ENCODE measurements around the gene ALG11.
"Not testable (repeated sequence)": the region's sequence is repeated elsewhere in the genome, so short reads cannot be mapped to it uniquely, and the experiment has no call there.

ALG11 gene, protein sequence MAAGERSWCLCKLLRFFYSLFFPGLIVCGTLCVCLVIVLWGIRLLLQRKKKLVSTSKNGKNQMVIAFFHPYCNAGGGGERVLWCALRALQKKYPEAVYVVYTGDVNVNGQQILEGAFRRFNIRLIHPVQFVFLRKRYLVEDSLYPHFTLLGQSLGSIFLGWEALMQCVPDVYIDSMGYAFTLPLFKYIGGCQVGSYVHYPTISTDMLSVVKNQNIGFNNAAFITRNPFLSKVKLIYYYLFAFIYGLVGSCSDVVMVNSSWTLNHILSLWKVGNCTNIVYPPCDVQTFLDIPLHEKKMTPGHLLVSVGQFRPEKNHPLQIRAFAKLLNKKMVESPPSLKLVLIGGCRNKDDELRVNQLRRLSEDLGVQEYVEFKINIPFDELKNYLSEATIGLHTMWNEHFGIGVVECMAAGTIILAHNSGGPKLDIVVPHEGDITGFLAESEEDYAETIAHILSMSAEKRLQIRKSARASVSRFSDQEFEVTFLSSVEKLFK

DNA sequence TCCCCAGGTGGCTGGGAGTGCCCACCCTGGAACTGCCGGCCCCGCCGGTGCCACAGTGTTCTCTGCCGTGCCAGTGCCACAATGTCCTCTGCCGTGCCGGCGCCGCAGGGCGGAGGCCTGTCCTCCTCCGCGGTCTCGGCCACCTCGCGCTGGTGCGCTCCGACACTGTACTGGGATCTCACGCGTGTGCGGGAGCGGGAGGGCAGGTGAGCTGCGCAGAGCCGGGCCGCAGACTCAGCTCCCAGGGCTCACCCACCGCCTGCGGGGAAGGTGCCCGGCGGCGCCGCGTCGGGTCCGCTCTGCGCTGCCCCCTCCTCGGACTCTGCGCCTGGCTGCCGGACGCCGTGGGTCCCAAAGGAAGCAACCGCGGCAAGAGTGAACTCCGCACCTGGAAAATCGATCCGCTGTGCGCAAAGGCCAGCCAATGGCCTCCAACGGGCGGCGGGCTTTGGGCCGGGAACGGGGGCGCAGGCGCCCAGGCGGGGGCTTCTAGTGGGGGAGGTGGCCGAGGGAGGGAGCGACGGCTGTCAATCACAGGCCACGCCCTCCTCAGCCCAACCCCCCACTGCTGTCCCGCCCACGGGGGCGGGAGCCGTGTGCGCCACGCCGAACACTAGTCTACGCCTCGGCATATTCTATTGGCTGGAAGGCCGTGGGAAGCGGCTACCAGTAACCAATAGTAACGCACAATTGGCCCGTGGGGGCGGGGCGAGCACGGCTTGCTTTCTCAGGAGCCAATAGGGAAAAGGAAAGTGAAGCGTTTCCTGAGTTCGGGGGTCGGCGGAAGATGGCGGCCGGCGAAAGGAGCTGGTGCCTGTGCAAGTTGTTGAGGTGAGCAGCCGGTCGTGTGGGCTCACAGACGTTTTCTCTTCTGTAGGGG is at the start of gene ALG11:
Gene ALG11 (plus strand): TSS at position 767 of the 880 bp plus-strand sequence. CDS start 21 bp downstream, at position 788.
- DNase-seq: peak; percentile 49 to 100 (median 98)

DNA sequence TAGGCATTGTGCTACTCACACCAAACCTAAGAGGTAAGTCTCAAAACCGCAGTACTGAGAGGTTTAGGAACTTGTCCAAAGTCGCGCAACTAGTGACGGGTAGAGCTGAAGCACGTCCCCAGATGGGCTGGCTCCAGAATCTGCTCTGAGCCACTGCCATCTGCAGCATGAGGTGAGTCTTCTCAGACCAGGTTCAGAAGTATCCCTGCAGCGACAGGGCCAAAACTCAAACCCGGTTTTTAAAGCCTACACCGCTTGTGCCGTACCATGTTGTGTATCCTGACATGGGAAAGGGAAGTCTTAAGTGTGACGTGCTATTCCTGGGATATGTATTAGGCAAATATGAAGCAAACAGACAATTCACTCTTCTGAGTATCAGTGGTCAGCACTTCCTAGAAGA is 46.0 kb upstream of the ALG11 start:
- DNase-seq: no peak

DNA sequence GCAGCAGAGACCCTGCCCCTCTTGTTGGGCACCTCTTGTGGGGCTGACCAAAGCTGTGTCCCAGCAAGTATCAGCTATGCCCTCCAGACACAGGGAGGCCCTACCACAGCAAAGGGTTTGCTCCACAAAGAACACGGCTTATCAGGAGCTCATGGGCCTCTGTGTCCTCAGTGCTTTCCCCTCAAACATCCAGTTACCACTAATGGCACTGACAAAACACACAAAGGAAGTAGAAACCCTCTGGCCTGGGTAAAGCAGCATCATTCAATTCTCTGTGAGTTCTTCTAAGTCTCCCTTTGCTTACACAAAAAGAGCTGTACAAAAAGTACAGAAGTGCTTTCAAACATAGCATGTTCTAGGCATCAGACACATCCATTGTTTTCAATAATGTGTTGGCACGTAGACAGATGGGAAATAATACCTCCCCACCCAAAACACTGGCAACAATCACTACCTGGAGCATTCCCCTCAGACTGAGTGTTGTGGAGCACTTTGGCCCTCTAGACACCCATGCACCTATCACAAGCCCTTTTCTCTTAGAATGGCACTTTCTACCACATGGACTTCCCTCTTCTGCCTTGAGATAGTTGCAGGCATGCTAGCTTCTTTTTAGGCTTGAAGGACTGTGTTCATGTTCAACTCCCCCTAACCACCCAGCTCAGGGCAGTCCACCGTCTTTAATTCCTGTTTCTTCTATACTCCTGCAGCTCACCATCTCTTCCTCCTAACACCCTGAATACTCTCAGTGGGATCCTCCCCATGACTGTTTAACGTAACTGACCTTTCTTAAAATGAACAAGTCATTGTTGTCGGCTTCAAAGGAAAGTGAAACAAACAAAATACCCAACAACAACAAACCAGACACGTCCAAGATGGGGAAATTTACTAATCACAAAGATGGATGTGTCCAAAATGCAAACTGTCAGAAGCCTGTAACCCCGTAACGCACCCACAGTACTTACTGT is 44.4 kb upstream of the ALG11 start:
- no peak for DNase-seq

DNA sequence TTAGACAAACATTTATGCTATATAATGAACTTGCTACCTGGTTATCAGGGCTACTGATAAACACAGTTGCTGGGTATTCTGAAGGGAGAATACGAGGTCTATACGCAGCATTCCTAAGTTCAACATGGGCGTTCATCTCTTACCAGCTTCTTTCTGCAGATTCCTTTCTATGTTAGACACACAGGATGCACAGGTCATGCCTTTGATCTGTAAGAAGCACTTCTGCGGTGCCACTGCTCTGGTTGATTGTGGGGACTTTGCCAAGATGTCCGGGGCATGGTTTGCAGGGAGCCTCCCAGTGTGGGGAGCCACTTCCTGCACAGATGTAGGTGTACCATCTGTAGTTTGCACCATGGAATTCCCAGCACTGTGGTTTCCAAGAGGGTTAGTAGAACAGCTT is 41.8 kb upstream of the ALG11 start:
- DNase-seq: no peak

DNA sequence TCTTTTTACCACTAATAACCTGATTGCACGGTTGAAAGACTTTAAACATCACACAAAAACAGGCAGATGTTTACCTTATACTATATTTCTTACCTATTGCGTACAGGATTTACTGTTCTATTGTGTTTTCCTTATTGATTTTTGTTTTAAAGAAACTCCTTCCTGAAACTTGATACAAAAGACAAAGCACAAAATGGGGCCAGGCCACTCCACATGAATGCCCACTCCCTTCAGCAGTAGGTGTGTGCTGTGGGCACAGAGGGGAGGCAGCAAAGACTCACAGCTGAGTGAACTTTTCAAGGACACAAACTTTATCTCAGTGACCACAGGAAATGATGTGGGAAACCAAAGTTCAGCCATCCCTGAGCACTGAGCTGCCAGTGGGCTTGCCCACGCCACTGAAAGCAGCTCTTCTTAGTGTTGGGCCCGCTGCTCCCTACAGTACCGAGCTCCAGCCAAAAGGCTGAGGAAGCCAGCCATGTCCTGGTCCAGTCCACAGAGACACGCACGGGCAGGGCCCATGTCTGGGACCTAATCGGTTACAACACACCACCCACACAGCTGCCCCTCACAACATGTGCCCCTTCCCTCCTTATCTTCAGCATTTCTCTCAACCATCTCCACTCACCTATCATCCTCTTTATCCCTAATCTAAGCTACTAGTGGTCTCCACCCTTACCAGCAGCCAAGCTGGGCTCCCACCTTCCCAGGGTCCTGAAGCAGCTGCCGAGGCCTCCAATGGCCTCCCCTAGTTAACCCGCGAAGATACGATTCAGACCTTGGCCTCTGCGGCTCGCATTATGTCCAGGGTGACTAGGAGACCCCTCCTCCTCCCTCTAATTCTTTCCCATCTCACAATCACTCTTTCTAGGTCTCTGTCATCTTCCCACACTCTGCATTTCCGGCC is 40.4 kb upstream of the ALG11 start:
- DNase-seq: no peak

DNA sequence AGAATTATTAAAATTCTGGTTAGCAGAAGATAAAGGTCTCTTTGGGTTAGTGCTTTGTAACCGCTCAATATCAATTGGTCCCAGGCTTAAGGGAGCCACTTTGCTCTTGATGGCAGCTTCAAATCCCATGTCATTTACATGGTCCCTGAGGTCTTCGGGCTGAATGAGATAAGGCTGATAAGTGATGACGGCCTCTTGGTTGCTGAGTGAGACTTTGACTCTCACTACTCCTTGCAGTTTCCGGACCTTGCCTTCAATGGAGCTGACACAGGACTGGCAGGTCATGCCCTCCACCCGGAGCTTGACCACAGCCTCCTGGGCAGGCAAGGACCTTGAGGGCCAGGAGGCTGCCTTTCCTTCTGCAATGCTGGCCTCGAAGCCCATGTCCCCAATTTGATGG is 37.7 kb upstream of the ALG11 start:
- no peak for DNase-seq

DNA sequence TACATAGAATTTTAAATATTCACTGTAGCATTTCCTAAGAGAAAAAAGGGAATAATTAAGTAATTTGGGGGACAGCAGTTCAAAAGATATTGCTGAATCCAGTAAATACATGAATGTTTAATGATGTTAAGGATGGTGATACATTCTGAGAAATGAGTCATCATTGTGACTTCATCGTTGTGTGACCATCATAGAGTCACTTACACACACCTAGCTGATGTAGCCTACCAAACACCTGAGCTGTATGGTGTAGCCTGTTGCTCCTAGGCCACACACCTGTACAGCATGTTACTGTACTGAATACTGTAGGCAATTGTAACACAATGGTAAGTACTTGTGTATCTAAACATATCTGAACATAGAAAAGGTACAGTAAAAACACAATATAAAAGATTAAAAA is 35.8 kb upstream of the ALG11 start:
- DNase-seq: no peak

DNA sequence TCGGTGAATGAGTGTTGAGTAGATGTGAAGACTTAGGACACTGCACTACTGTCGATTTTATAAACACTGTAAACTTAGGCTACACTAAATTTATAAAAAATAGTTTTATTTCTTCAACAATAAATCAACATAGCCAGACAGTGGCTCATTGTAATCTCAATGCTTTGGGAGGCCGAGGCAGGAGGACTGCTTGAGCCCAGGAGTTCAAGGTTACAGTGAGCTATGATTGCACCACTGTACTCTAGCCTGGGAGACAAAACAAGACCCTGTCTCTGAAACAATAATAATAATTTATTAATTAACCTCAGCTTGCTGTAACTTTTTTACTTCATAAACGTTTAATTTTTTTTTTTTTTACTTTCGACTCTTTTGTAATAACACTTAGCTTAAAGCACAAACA is 35.3 kb upstream of the ALG11 start:
- DNase-seq: no peak

DNA sequence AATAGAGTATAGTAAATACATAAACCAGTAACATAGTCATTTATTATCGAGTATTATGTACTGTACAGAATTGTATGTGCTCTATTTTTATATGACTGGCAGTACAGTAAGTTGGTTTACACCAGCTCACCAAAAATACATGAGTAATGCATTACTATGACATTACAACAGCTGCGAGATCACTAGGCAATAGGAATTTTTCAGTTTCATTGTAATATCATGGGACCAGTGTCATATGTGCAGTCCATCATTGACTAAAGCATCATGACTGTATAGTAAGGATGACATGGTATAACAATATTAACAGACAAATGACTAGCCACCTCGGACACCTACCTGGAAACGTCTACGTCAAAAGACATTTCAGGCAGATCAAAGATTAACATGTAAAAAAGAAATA is 34.6 kb upstream of the ALG11 start:
- DNase-seq: no peak

DNA sequence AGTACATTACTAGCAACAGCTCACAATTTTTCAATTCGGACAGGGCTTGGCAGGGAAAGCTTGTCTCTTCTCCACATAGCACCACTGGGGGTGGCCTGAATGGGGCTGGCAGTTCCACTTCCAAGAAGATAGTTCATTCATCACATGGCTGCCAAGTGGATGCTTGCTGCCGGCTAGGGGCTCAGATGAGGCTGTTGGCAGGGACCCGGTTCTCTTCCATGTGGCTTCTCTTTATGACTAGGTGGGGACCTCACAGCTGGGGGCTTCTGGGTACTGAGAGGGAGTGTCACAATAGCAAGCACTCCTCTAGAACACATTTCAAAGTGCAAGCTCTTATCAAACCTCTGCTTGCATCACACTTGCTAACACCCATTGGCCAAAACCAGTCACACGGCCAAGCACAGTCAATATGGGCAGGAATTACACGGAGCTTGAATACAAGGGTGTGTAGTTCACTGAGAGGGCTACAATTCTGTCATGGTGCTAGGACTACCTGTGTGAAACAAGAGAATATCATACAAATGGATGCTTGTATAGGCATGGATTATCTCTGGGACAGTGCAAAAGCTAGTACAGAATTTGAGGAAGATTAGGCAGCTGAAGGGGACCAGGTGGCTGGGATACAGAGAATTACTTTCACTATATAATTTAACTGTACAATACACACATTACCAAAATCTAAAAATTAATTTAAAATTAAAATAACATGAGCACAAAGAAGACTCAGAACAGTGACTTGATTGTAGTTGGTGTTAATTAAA is 33.2 kb upstream of the ALG11 start:
- DNase-seq: no peak

DNA sequence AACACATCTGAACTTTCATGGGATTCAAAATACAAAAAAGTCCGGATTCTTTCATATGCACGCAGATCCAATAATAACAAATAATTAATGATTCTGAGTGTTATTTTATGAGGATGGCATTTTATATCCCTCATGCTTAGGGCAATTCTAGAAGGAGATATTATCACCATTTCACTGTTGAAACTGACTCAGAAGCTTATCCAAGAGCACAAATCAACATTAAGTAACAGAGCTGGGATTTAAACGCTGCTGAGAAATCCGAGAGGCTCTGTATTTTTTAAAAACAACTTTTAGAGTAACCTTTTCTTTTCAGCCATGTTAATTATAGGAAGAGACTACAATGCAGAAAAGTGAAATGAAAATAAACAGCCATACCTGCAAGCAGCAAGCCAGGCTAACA is 31.3 kb upstream of the ALG11 start:
- DNase-seq: no peak

DNA sequence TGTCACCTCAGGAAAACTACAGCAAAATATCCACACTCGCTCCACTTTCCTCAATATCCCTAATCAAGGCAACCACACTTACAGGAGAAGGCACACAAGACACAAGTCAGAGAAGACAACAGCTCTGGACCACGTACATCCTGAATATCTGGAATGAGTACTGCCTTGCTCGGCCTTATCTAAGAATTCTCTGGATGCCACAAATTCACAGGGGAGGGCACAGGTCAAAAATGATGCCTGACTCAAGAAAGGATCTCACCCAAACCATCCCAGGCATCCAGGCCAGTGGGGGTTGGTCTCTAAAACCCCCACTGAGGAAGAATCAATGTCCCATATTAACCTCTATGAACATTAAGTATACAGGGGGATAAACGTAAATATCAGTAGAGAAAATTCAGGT is 30.8 kb upstream of the ALG11 start:
- DNase-seq: no peak

DNA sequence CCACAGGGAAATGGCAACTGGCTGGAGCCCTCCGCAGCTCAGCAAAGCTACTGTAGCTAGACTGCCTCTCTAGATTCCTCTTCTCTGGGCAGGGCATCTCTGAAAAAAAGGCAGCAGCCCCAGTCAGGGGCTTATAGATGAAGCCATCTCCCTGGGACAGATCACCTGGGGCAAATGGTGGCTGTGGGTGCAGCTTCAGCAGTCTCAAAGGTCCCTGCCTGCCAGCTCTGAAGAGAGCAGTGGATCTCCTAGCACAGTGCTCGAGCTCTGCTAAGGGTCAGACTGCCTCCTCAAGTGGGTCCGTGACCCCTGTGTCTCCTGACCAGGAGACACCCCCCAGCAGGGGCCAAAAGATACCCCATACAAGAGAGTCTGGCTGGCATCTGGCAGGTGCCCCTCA is 28.9 kb upstream of the ALG11 start:
- not testable (repeated sequence) for DNase-seq

DNA sequence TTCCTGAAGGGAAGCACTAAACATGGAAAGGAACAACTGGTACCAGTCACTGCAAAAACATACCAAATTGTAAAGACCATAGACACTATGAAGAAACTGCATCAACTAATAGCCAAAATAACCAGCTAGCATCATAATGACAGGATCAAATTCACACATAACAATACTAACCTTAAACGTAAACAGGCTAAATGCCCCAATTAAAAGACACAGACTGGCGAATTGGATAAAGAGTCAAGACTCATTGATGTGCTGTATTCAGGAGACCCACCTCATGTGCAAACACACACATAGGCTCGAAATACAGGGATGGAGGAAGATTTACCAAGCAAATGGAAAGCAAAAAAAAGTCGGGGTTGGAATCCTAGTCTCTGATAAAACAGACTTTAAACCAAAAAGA is 27.3 kb upstream of the ALG11 start:
- DNase-seq: not testable (repeated sequence)

DNA sequence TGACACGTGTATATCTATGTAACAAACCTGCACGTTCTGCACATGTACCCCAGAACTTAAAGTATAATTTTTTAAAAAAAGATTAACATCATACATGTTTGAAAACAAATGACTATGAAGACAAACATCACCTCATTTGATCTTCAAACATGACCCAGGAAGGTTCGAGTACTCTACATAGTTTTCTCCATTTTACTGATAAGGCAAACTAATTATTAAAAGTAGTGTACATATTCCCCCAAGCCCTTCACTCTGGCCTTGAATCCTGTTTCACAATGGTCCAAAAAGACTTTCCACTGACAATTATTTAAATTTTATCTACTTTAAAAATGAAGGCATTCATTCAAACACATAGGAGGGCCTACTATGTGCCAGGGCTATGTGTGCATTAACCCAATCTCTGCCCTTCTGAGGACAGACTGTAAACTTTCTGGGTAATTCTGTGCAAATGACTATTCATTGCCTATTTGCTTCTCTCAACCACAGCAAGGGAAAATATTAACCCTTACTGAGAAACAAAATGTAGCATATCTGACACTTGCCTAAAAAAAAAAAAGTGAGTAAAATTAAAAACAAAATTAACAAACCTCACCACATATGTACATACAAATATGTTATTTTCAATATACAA is 23.1 kb upstream of the ALG11 start:
- no peak for DNase-seq

DNA sequence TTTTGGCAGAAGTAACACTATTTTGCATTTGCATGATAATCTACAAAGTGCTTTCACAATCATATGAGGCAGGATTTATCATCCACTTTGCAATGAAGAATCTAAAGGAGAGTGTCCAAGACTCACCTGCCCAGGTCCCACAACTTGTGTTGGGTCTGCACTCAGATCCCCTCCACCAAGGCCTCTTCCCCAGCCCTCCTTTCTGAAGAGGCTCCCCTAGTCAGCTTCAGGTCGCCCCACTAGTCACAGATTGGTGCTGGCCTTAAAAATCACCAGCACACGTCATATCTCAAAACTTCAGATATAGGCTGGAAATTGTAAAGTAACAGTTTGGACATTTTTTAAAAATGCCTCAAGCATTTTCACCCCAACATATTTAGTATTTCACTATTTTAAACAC is 18.5 kb upstream of the ALG11 start:
- DNase-seq: no peak

DNA sequence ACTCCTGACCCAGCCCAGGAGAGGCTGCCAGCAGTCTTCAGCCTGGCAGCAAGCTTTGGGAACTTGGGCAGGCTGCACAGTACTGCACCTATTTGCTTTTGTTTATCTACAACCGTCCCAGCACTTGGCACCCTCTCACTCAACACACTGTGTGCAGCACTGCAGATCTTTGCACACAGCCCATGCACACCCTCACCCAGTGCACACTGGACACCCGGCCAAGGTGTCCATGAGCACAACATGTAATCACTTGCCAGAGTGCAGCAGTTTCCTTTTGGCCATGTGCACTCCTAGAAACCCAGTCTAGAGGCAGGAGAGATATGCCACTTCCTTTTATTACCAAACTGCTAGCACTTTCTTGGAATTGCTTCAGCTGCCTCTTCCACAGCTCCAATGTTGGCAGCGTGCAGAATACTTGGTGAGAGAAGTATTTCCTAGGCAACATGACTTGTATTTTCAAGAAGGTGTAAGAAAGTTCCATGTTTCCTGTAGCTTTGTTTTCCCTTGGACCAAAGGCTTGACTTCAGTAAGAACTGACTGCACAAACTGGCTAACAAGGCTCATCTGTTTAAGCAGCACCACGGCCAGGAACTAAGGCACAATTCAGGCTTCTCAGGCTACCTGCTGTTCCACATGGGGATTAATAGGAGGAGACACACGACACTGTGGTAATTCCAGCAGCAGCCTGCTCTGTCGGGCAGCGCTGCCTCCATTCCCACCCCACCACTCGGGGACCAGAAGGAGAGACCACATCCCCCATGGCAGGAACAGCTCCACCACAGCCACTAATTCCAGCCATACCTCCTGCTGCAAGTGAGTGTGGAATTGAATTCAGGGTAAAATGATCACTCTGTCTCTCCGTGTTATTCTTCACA is 16.3 kb upstream of the ALG11 start:
- DNase-seq: peak in 19 of 56 donors; percentile 8 to 49 (median 25)

DNA sequence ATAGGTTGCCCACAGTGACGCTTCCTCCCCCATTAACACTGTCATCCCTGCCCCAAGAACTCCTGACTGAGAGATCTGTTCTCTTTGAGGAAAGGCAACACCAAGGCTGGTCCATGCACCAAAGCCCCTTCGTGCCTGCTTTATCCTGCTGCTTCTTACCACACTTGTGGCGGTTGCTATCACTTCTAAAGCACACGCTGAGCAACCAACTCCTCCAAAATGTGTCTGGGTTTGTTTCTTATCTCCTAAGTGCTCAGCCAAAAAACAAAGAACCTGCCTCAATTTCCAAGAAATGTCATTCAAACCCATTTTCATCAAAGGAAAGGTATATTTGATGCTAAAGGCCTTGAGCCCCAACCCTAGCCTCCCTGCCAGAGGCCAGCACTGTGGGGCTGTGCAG is 15.6 kb upstream of the ALG11 start:
- no peak for DNase-seq
